KMS-11 (cell line): ENCODE results near the gene SSR3.

Experiments used
- H2AFZ ChIP-seq: fragments of 200-600 bp; sonication (generic); 2 replicates; pipeline ENCODE4 v1.6.1; 2016; ENCODE audit warnings: antibody characterized with exemption, mixed run types, low read depth
- H3K27ac ChIP-seq: fragments of 200-600 bp; sonication (generic); 2 replicates; pipeline ENCODE4 v1.6.1; 2016; ENCODE audit warnings: mild to moderate bottlenecking, mixed run types
- H3K27me3 ChIP-seq: fragments of 200-600 bp; sonication (generic); 2 replicates; pipeline ENCODE4 v1.6.1; 2017; ENCODE audit warnings: mild to moderate bottlenecking, low read depth, mixed run types, moderate library complexity; ENCODE audit not compliant: insufficient read depth
- H3K36me3 ChIP-seq: fragments of 200-600 bp; sonication (generic); 2 replicates; pipeline ENCODE4 v1.6.1; 2017; ENCODE audit warnings: mild to moderate bottlenecking, mixed run types; ENCODE audit not compliant: insufficient read depth
- H3K4me1 ChIP-seq: fragments of 200-600 bp; sonication (generic); 2 replicates; pipeline ENCODE4 v1.6.1; 2016; ENCODE audit warnings: mild to moderate bottlenecking, low read depth, mixed run types; ENCODE audit not compliant: poor library complexity, severe bottlenecking
- H3K4me2 ChIP-seq: fragments of 200-600 bp; sonication (generic); 2 replicates; pipeline ENCODE4 v1.7.0; 2016; ENCODE audit warnings: mild to moderate bottlenecking, mixed run types
- H3K4me3 ChIP-seq: fragments of 200-600 bp; sonication (generic); IDR thresholded peaks from 2 replicates; pipeline ENCODE4 v1.6.1; 2017; ENCODE audit warnings: low read depth, low read length, mixed read lengths; ENCODE audit not compliant: insufficient read depth
- H3K79me2 ChIP-seq: fragments of 200-600 bp; sonication (generic); 2 replicates; pipeline ENCODE4 v1.6.1; 2016; ENCODE audit warnings: low read depth, mixed run types; ENCODE audit not compliant: insufficient read depth
- H3K9ac ChIP-seq: fragments of 200-600 bp; sonication (generic); 2 replicates; pipeline ENCODE4 v1.6.1; 2016; ENCODE audit warnings: mild to moderate bottlenecking, mixed run types
- H4K20me1 ChIP-seq: fragments of 200-600 bp; sonication (generic); 2 replicates; pipeline ENCODE4 v1.6.1; 2016; ENCODE audit warnings: mild to moderate bottlenecking, mixed run types; ENCODE audit not compliant: insufficient read depth
- CTCF ChIP-seq: fragments of 200-600 bp; sonication (generic); conservative IDR thresholded peaks from 2 replicates; pipeline ENCODE4 v1.6.1; 2017; ENCODE audit warnings: low read depth, mild to moderate bottlenecking, antibody characterized with exemption, low read length, moderate library complexity, mixed read lengths

Gene SSR3

GRCh38 chr3:156554842-156555687 is at the start of gene SSR3:
Gene SSR3, minus strand, starts transcription at chr3:156555117. Its CDS starts 28 bp downstream, at chr3:156555089.
- H3K4me2 ChIP-seq = peak within 1 kb of the TSS; percentile 92
- no peaks in the 10 kb centered on the region for H3K27me3 ChIP-seq
- H3K4me1 ChIP-seq = peaks cover 34% of the 10 kb centered on the region
- peaks cover 9% of the 10 kb centered on the region; the same call in 1 of the 2 replicates for H3K36me3 ChIP-seq
- peak within 1 kb of the TSS; percentile 75 for H3K27ac ChIP-seq
- peaks cover 49% of the 10 kb centered on the region for H3K79me2 ChIP-seq
- no peaks in the 10 kb centered on the region for H4K20me1 ChIP-seq
- TF ChIP-seq CTCF = no peak
- H2AFZ ChIP-seq = peak within 1 kb of the TSS; percentile 80
- peak within 1 kb of the TSS; percentile 95 for H3K4me3 ChIP-seq
- H3K9ac ChIP-seq = peak within 1 kb of the TSS; percentile 94

GRCh38 chr3:156604064-156604641 is 49.2 kb upstream of the SSR3 start:
- Histone ChIP-seq H3K36me3 (no peaks in the 10 kb centered on the region), H3K4me2 (no peak overlapping the region), H4K20me1 (no peaks in the 10 kb centered on the region), H2AFZ (no peak overlapping the region), H3K4me3 (no peak overlapping the region), H3K79me2 (no peaks in the 10 kb centered on the region), H3K27ac (no peak overlapping the region), H3K27me3 (no peaks in the 10 kb centered on the region), H3K9ac (no peak overlapping the region), H3K4me1 (peaks cover 13% of the 10 kb centered on the region)
- no peak for TF ChIP-seq CTCF

GRCh38 chr3:156603379-156604017 is 48.6 kb upstream of the SSR3 start:
- Histone ChIP-seq H3K4me3 (no peak overlapping the region), H3K36me3 (no peaks in the 10 kb centered on the region), H3K4me1 (peaks cover 13% of the 10 kb centered on the region), H3K4me2 (no peak overlapping the region), H3K9ac (no peak overlapping the region), H2AFZ (no peak overlapping the region), H3K79me2 (no peaks in the 10 kb centered on the region), H3K27me3 (no peaks in the 10 kb centered on the region), H3K27ac (no peak overlapping the region), H4K20me1 (no peaks in the 10 kb centered on the region)
- TF ChIP-seq CTCF = no peak

GRCh38 chr3:156602424-156602823 is 47.5 kb upstream of the SSR3 start:
- Histone ChIP-seq H3K79me2 (no peaks in the 10 kb centered on the region), H3K27ac (no peak overlapping the region), H3K9ac (no peak overlapping the region), H3K4me2 (no peak overlapping the region), H3K27me3 (no peaks in the 10 kb centered on the region), H3K4me3 (no peak overlapping the region), H3K4me1 (peaks cover 13% of the 10 kb centered on the region), H4K20me1 (no peaks in the 10 kb centered on the region), H3K36me3 (no peaks in the 10 kb centered on the region), H2AFZ (no peak overlapping the region)
- no peak for TF ChIP-seq CTCF
